A549 (cell line): ENCODE results near the gene DCUN1D2. TPM values are rescaled to one million over a fixed set of nuclear protein-coding genes. Genes with fewer than 3 reads are reported as not detected.

Experiments
- ATAC-seq, 2 experiments: fragments of 200-7000 bp in 1 of 2; fragments of >200 bp in 1 of 2; cut with Nextera tagmentation in 1 of 2; cut with Tn5 transposase in 1 of 2; 3 replicates each; pipeline versions ENCODE4 v1.8.0 to v1.9.1; 2018 to 2020; ENCODE audit warnings: mild to moderate bottlenecking in 1 of 2, moderate library complexity in 1 of 2
- CTCF ChIA-PET: fragments of 300-600 bp; sonication (Branson Sonifier 250); formaldehyde crosslinking; extraction: SDS; loops from one replicate; lab custom pipeline; 2021; ENCODE audit warnings: antibody characterized with exemption, inconsistent platforms; lab: Yijun Ruan, JAX
- POLR2A ChIA-PET: fragments of 350-600 bp; formaldehyde crosslinking; extraction: SDS; loops from one replicate; lab custom pipeline; 2021; ENCODE audit warnings: antibody characterized with exemption, inconsistent platforms; lab: Yijun Ruan, JAX
- DNase-seq, 2 experiments: peaks; one replicate each; pipeline versions ENCODE4 v3.0.0 to v3.0.0-alpha.2; 2011 to 2016; ENCODE audit warnings: low read depth in 1 of 2, low spot score in 1 of 2
- FAIRE-seq: peaks from 2 replicates; lab custom pipeline; 2011; peaks lifted over from hg19 to GRCh38; lab: Jason Lieb, UNC
- H3K27ac ChIP-seq, 2 experiments: fragments of >200 bp; sonication (Bioruptor Twin); formaldehyde crosslinking; 3 replicates each; pipeline ENCODE4 v1.5.1; 2016 to 2017
- H3K4me1 ChIP-seq: fragments of >200 bp; sonication (Bioruptor Twin); formaldehyde crosslinking; 3 replicates; pipeline ENCODE4 v1.6.1; 2016
- H3K4me2 ChIP-seq: fragments of >200 bp; sonication (Bioruptor Twin); formaldehyde crosslinking; 3 replicates; pipeline ENCODE4 v1.6.1; 2016
- H3K4me3 ChIP-seq: fragments of >200 bp; sonication (Bioruptor Twin); formaldehyde crosslinking; 3 replicates; pipeline ENCODE4 v1.5.1; 2016
- H3K9me3 ChIP-seq: fragments of >200 bp; sonication (Bioruptor Twin); formaldehyde crosslinking; 3 replicates; pipeline ENCODE4 v1.6.1; 2016
- ATOH8 ChIP-seq: fragments of 250-450 bp; sonication (Bioruptor Pico); IDR thresholded peaks from 2 replicates; pipeline ENCODE4 v1.5.0; 2020; ENCODE audit warnings: low read depth, mild to moderate bottlenecking, moderate library complexity
- CBX2 ChIP-seq: fragments of 200-600 bp; sonication (generic); IDR thresholded peaks from 2 replicates; pipeline ENCODE4 v1.6.1; 2016; ENCODE audit warnings: low read depth, mild to moderate bottlenecking, borderline replicate concordance
- CBX8 ChIP-seq: fragments of 200-600 bp; sonication (generic); IDR thresholded peaks from 2 replicates; pipeline ENCODE4 v1.6.1; 2016
- CEBPB ChIP-seq, 2 experiments: fragments of >200 bp in 1 of 2; sonication (Bioruptor Twin) in 1 of 2; formaldehyde crosslinking in 1 of 2; IDR thresholded peaks; 2 replicates each; pipeline ENCODE4 v1.6.1; 2012 to 2016
- CHD4 ChIP-seq: fragments of 200-600 bp; sonication (generic); IDR thresholded peaks from 2 replicates; pipeline ENCODE4 v1.6.1; 2016; ENCODE audit warnings: antibody characterized with exemption, mild to moderate bottlenecking, borderline replicate concordance
- E2F6 ChIP-seq: IDR thresholded peaks from 2 replicates; pipeline ENCODE4 v1.6.1; 2012; ENCODE audit warnings: low read depth, borderline replicate concordance
- EHMT2 ChIP-seq: fragments of 200-600 bp; sonication (generic); IDR thresholded peaks from 2 replicates; pipeline ENCODE4 v1.6.1; 2016; ENCODE audit warnings: antibody characterized with exemption, low read depth, mild to moderate bottlenecking, moderate library complexity
- EP300 ChIP-seq, 2 experiments: fragments of >200 bp; sonication (Bioruptor Twin); formaldehyde crosslinking; IDR thresholded peaks; 2 replicates in 1 of 2; 3 replicates in 1 of 2; pipeline ENCODE4 v1.6.1; 2016 to 2017
- ESRRA ChIP-seq: fragments of 150-350 bp; IDR thresholded peaks from 2 replicates; pipeline ENCODE4 v1.6.1; 2014; ENCODE audit warnings: mild to moderate bottlenecking, low read length, borderline replicate concordance
- FOSB ChIP-seq: fragments of 250-450 bp; sonication (Bioruptor Pico); IDR thresholded peaks from 2 replicates; pipeline ENCODE4 v1.5.0; 2020; ENCODE audit warnings: mild to moderate bottlenecking, moderate library complexity
- FOXS1 ChIP-seq: fragments of 250-450 bp; sonication (Bioruptor Pico); IDR thresholded peaks from 2 replicates; pipeline ENCODE4 v1.5.0; 2020; ENCODE audit warnings: mild to moderate bottlenecking, moderate library complexity
- HEYL ChIP-seq: fragments of 250-450 bp; sonication (Bioruptor Pico); IDR thresholded peaks from 2 replicates; pipeline ENCODE4 v1.8.0; 2021; ENCODE audit warnings: mild to moderate bottlenecking, moderate library complexity
- HOXA7 ChIP-seq: fragments of 250-450 bp; sonication (Bioruptor Pico); IDR thresholded peaks from 2 replicates; pipeline ENCODE4 v1.5.0; 2020; ENCODE audit warnings: mild to moderate bottlenecking, moderate library complexity
- MAFK ChIP-seq: fragments of 450-650 bp; IDR thresholded peaks from 2 replicates; pipeline ENCODE4 v1.6.1; 2014; ENCODE audit not compliant: partially characterized antibody
- MAX ChIP-seq: IDR thresholded peaks from 2 replicates; pipeline ENCODE4 v1.6.1; 2012
- NFE2L2 ChIP-seq: fragments of 150-350 bp; conservative IDR thresholded peaks from 2 replicates; pipeline ENCODE4 v1.6.1; 2014; ENCODE audit warnings: low read length
- NPAS2 ChIP-seq: fragments of 250-450 bp; sonication (Bioruptor Pico); IDR thresholded peaks from 2 replicates; pipeline ENCODE4 v1.8.0; 2022; ENCODE audit warnings: mild to moderate bottlenecking, moderate library complexity, borderline replicate concordance
- POLR2A ChIP-seq: IDR thresholded peaks from 2 replicates; pipeline ENCODE4 v1.6.1; 2012; ENCODE audit warnings: mild to moderate bottlenecking, low read length
- POLR2AphosphoS2 ChIP-seq: conservative IDR thresholded peaks from 2 replicates; pipeline ENCODE4 v1.6.1; 2012; ENCODE audit warnings: low read length, improper control_type of control experiment, inconsistent platforms
- SREBF2 ChIP-seq: fragments of 450-650 bp; IDR thresholded peaks from 2 replicates; pipeline ENCODE4 v1.6.1; 2014; ENCODE audit warnings: mild to moderate bottlenecking, moderate library complexity
- ZNF302 ChIP-seq: fragments of 250-450 bp; sonication (Bioruptor Pico); IDR thresholded peaks from 2 replicates; pipeline ENCODE4 v1.9.0; 2021; ENCODE audit warnings: inconsistent platforms, mild to moderate bottlenecking, moderate library complexity
- WGBS: methylation state at CpG from one replicate; pipeline ENCODE4 v1.1.6; 2017; ENCODE audit errors: missing lambda C conversion rate; 5-methylcytosine and 5-hydroxymethylcytosine counted together
- polyA plus RNA-seq, 4 experiments: library from polyadenylated mRNA; depleted of rRNA in 3 of 4; stranded (reverse); fragments of >200 nt; fragmentation: RNase III in 1 of 4; extraction: RNeasy Plus Mini Kit Qiagen cat#74134 plus additional on column Dnase treatment in 1 of 4; gene quantifications; 2 replicates in 3 of 4; 3 replicates in 1 of 4; pipeline ENCODE4 v1.2.3, GENCODE V29; 2011 to 2017
- TF ChIP-seq, protein P1 (sequence below): fragments of >200 bp; sonication (Bioruptor Twin); formaldehyde crosslinking; IDR thresholded peaks from 3 replicates; pipeline ENCODE4 v1.5.1; 2016
- TF ChIP-seq, protein P2 (sequence below): fragments of 250-450 bp; sonication (Bioruptor Pico); IDR thresholded peaks from 2 replicates; pipeline ENCODE4 v1.5.0; 2021; ENCODE audit warnings: mild to moderate bottlenecking, moderate library complexity, borderline replicate concordance

The DCUN1D2 gene
- polyA plus RNA-seq, 2 of the 4 experiments (the other 2 are of a cell fraction), result 8.4 to 8.6 TPM

DNA sequence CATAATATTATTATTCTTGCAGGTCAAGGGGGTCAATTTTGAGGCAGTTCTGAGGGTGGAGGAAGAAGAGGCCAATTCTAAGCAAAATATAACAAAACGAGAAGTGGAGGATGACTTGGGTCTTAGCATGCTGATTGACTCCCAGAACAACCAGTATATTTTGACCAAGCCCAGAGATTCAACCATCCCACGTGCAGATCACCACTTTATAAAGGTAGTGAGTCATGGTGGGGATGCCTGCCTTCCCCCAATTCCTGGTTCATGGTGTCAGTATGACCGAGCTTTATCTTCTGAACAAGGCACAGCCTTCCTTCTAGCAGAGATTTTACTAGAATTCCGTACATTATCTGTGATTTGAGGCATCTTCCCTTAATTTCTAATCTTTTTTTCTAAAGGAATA lies 9.4 kb upstream of the DCUN1D2 start:
- POLR2A ChIA-PET, result no interaction called here
- TF ChIP-seq ZNF302, result no peak
- TF ChIP-seq, protein P1, sequence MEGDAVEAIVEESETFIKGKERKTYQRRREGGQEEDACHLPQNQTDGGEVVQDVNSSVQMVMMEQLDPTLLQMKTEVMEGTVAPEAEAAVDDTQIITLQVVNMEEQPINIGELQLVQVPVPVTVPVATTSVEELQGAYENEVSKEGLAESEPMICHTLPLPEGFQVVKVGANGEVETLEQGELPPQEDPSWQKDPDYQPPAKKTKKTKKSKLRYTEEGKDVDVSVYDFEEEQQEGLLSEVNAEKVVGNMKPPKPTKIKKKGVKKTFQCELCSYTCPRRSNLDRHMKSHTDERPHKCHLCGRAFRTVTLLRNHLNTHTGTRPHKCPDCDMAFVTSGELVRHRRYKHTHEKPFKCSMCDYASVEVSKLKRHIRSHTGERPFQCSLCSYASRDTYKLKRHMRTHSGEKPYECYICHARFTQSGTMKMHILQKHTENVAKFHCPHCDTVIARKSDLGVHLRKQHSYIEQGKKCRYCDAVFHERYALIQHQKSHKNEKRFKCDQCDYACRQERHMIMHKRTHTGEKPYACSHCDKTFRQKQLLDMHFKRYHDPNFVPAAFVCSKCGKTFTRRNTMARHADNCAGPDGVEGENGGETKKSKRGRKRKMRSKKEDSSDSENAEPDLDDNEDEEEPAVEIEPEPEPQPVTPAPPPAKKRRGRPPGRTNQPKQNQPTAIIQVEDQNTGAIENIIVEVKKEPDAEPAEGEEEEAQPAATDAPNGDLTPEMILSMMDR, result no peak
- TF ChIP-seq FOSB, result no peak
- TF ChIP-seq CHD4, result no peak
- TF ChIP-seq E2F6, result no peak
- no peak for TF ChIP-seq CBX8
- TF ChIP-seq, all 56 proteins: peak for 0
- ATAC-seq (no peak), FAIRE-seq (no peak), DNase-seq (no peak)
- no peaks in the 10 kb centered on the region; the same call in 2 of the 3 replicates for H3K4me1 ChIP-seq
- no peak overlapping the region for H3K4me3 ChIP-seq
- no peak overlapping the region for H3K4me2 ChIP-seq
- no peak overlapping the region for H3K27ac ChIP-seq
- CTCF ChIA-PET, result no interaction called here
- H3K9me3 ChIP-seq, result no peaks in the 10 kb centered on the region
- WGBS, result 75% methylated on average over 4 of the region's 4 CpGs

DNA sequence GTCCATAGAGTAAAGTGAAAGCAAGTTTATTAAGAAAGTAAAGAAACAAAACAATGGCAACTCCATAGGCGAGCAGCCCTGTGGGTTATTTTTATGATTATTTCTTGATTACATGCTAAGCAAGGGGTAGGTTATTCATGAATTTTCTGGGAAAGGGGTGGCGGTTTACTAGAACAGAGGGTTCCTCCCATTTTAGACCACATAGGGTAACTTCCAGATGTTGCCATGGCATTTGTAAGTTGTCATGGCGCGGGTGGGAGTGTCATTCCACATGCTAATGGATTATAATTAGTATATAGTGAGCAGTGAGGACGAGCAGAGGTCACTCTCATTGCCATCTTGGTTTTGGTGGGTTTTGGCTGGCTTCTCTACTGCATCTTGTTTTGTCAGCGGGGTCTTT lies 8.4 kb upstream of the DCUN1D2 start:
- H3K4me1 ChIP-seq, result peaks cover 10% of the 10 kb centered on the region
- no peak overlapping the region for H3K4me3 ChIP-seq
- FAIRE-seq, result no peak
- WGBS, result 79% methylated on average over 6 of the region's 6 CpGs
- no peak for ATAC-seq
- no peak for DNase-seq
- H3K4me2 ChIP-seq, result no peak overlapping the region
- no peak overlapping the region for H3K27ac ChIP-seq
- H3K9me3 ChIP-seq, result no peaks in the 10 kb centered on the region
- TF ChIP-seq ATOH8 (CRISPR knock-in tag) (no peak), HEYL (no peak), POLR2AphosphoS2 (no peak), EHMT2 (no peak), MAX (no peak), EP300 (IDR thresholded peaks at IDR 0.05) (no peak), NPAS2 (no peak), CBX2 (no peak), NFE2L2 (no peak), HOXA7 (CRISPR knock-in tag) (no peak), SREBF2 (no peak), CEBPB (IDR thresholded peaks at IDR 0.05) (no peak), ESRRA (no peak), POLR2A (no peak), FOXS1 (CRISPR knock-in tag) (no peak), MAFK (no peak)
- TF ChIP-seq, protein P2, sequence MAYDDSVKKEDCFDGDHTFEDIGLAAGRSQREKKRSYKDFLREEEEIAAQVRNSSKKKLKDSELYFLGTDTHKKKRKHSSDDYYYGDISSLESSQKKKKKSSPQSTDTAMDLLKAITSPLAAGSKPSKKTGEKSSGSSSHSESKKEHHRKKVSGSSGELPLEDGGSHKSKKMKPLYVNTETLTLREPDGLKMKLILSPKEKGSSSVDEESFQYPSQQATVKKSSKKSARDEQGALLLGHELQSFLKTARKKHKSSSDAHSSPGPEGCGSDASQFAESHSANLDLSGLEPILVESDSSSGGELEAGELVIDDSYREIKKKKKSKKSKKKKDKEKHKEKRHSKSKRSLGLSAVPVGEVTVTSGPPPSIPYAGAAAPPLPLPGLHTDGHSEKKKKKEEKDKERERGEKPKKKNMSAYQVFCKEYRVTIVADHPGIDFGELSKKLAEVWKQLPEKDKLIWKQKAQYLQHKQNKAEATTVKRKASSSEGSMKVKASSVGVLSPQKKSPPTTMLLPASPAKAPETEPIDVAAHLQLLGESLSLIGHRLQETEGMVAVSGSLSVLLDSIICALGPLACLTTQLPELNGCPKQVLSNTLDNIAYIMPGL, result no peak
- TF ChIP-seq, all 56 proteins: peak for 0
- POLR2A ChIA-PET, result no interaction called here
- CTCF ChIA-PET, result no interaction called here
